ENCODE data around the gene ERC1. TPM values are rescaled to one million over a fixed set of nuclear protein-coding genes. Genes with fewer than 3 reads are reported as not detected.

Gene ERC1
- total RNA-seq, 2 donors from 2014 or later: 26.9 to 41.9 TPM

DNA sequence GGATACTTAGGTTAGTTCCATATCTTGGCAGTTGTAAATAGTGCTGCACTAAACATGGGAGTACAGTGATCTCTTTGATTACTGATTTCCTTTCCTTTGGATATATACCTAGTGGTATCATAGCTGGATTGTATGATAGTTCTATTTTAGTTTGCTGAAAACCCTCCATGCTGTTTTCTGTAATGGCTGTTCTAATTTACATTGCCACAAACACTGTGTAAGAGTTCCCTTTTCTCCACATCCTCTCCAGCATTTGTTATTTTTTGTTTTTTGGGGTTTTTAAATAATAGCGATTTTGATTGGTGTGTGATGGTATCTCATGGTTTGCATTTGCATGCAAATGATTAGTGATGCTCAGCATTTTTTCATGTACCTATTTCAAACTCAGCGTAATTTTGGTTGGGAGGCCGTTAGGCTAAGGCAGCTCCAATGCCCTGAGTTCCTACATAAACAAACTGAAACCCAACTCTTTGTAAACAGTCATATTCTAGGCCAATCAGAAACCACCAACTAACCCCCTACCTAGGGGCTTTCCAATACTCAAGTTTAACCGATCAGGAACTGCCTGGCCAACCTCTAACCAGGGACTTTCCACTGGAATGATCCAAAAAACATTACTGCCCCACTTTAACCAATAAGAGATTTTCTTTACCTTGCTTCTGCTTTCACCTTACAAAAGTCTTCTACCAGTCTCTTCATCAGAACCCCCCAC is 431.7 kb downstream of the ERC1 start:
- DNase-seq: no peak
- Histone ChIP-seq H3K9me3 (no peaks in the 10 kb centered on the region), H3K4me1 (no peaks in the 10 kb centered on the region), H3K36me3 (no peaks in the 10 kb centered on the region), H3K9ac (ENCODE audit: low read depth in 2 of 2, low read length in 2 of 2) (no peak overlapping the region), H3K27ac (no peak overlapping the region), H3K27me3 (no peaks in the 10 kb centered on the region), H3K4me3 (no peak overlapping the region)
- intact Hi-C loops (cut with DNase I): no loop called here
- TF ChIP-seq, protein P1, sequence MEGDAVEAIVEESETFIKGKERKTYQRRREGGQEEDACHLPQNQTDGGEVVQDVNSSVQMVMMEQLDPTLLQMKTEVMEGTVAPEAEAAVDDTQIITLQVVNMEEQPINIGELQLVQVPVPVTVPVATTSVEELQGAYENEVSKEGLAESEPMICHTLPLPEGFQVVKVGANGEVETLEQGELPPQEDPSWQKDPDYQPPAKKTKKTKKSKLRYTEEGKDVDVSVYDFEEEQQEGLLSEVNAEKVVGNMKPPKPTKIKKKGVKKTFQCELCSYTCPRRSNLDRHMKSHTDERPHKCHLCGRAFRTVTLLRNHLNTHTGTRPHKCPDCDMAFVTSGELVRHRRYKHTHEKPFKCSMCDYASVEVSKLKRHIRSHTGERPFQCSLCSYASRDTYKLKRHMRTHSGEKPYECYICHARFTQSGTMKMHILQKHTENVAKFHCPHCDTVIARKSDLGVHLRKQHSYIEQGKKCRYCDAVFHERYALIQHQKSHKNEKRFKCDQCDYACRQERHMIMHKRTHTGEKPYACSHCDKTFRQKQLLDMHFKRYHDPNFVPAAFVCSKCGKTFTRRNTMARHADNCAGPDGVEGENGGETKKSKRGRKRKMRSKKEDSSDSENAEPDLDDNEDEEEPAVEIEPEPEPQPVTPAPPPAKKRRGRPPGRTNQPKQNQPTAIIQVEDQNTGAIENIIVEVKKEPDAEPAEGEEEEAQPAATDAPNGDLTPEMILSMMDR (IDR thresholded peaks at IDR 0.05): no peak

DNA sequence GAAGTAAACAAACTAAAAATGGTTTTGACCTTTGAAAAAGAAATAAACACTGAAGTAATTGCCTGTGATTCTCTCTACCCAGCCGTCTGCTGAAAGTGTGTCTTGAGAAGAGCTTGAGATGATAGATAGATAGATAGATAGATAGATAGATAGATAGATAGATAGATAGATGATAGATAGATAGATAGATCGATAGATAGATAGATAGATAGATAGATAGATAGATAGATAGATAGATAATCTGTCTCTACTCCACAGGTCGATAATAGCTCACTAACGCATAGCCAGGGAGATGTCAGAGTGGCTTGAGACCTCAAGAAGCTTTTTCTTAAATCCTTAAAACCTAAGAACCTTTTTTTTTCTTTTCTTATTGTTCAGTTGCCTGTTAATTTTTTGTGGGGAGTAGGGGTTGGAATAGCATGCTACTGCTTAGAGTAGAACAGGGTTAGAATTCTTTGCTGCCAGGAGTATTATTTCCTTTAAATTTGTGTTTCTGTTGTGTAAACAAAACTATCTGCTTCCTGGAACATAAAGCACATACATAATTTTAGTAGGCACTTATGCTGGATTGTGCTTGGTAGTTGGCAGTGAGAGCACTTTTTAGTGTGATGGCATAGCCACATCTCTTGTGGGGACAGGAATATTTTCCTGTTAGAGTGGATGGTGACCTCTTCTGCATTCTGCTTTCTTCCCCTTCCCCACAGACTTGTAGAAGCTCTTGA is 433.8 kb downstream of the ERC1 start:
- Histone ChIP-seq H3K27me3 (no peaks in the 10 kb centered on the region), H3K27ac (no peak overlapping the region), H3K9me3 (no peaks in the 10 kb centered on the region), H3K4me1 (no peaks in the 10 kb centered on the region), H3K4me3 (no peak overlapping the region), H3K36me3 (no peaks in the 10 kb centered on the region), H3K9ac (ENCODE audit: low read depth in 2 of 2, low read length in 2 of 2) (no peak overlapping the region)
- intact Hi-C loops (cut with DNase I): no loop called here
- no peak for DNase-seq
- TF ChIP-seq, protein P1 (IDR thresholded peaks at IDR 0.05): no peak

DNA sequence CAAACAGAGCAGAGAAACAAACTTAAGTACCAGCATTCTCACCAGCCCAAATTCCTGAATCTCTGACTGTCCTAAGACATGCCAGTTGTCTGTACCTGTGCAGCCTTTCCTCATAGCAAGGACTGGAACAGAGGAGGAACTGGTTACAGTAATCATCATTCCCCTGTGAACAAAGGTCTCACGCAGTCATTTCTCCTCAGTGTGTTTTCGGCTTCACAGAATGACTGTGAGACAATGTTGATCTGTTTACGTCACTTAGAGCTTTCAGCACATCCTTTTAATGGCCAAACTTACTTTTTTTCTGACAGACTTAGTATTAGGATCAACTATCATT is 434.3 kb downstream of the ERC1 start:
- TF ChIP-seq, protein P1 (IDR thresholded peaks at IDR 0.05): no peak
- Histone ChIP-seq H3K27ac (no peak overlapping the region), H3K9ac (ENCODE audit: low read depth in 2 of 2, low read length in 2 of 2) (no peak overlapping the region), H3K4me3 (no peak overlapping the region), H3K4me1 (no peaks in the 10 kb centered on the region), H3K27me3 (no peaks in the 10 kb centered on the region), H3K9me3 (no peaks in the 10 kb centered on the region), H3K36me3 (no peaks in the 10 kb centered on the region)
- intact Hi-C loops (cut with DNase I): no loop called here
- no peak for DNase-seq

DNA sequence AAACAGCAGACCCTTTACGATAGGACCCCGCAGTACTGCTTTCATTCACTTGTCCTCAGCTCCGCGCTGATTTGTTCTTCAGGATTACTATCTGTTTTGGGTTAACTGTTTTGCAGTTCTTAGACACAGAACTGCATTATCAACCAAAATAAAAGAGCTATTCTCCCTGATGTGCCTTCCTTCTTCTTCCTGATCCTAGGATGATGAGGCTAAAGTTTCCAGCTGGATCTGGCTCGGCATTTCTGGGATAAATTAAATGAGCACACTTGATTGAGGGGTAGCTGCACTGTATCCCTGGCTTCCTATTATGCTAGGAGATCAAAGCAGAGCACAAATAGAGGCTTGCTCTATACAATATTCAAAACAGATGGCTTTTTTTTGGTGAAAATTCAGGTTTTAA is 437.6 kb downstream of the ERC1 start:
- Histone ChIP-seq H3K36me3 (no peaks in the 10 kb centered on the region), H3K4me3 (no peak overlapping the region), H3K9me3 (no peaks in the 10 kb centered on the region), H3K9ac (ENCODE audit: low read depth in 2 of 2, low read length in 2 of 2) (no peak overlapping the region), H3K27ac (no peak overlapping the region), H3K27me3 (no peaks in the 10 kb centered on the region), H3K4me1 (no peaks in the 10 kb centered on the region)
- TF ChIP-seq, protein P1 (IDR thresholded peaks at IDR 0.05): no peak
- intact Hi-C loops (cut with DNase I): no loop called here
- DNase-seq: no peak

DNA sequence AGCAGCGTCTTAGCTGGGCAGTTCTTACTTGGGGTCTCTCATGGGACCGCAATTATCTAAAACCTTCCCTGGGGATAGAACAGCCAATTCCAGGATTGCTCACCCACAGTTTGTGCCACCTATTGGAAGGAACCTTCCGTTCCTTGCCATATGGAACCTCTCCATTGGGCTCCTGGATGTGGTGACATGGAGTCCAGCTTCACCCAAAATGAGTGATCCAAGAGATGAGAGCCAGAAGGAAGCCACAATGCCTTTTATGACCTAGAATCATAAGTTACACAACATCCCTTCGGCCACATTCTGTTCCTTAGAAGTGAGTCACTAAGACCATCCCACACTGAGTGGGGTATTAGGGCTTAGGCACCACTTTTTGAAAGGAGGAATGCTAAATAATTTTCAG is 439.0 kb downstream of the ERC1 start:
- no peak overlapping the region for H3K27ac ChIP-seq
- intact Hi-C loops (cut with DNase I): no loop called here
- no peak overlapping the region for H3K4me3 ChIP-seq
- no peaks in the 10 kb centered on the region for H3K9me3 ChIP-seq
- no peaks in the 10 kb centered on the region for H3K4me1 ChIP-seq
- DNase-seq: no peak
- TF ChIP-seq, protein P1 (IDR thresholded peaks at IDR 0.05): no peak
- H3K27me3 ChIP-seq: no peaks in the 10 kb centered on the region
- no peak overlapping the region for H3K9ac ChIP-seq (ENCODE audit: low read depth in 2 of 2, low read length in 2 of 2)
- no peaks in the 10 kb centered on the region for H3K36me3 ChIP-seq

Data from colonic mucosa (tissue), 4 donors.